Psoas muscle (tissue), 8 donors: ENCODE data around the gene LAD1. TPM values are rescaled to one million over a fixed set of nuclear protein-coding genes. Genes with fewer than 3 reads are reported as not detected.

ENCODE experiments used
- ATAC-seq, 4 donors: fragments of 200-7000 bp; cut with Tn5 transposase; one replicate each; pipeline ENCODE4 v1.9.1; 2020; ENCODE audit warnings: moderate library complexity in 3 of 4, mild to moderate bottlenecking in 2 of 4
- DNase-seq, 2 donors: peaks; one replicate each; pipeline ENCODE4 v3.0.0-alpha.2; 2020
- H3K27ac ChIP-seq: fragments of 200-600 bp; one replicate; pipeline ENCODE4 v1.8.0; 2022
- H3K27me3 ChIP-seq, 3 donors: fragments of 200-600 bp in 1 of 3; one replicate each; pipeline versions ENCODE4 v1.6.1 to v1.8.0; 2013 to 2022; ENCODE audit warnings: low read length in 2 of 3, mild to moderate bottlenecking in 2 of 3, moderate library complexity in 1 of 3; ENCODE audit not compliant: insufficient read depth in 3 of 3
- H3K36me3 ChIP-seq, 2 donors: fragments of 200-600 bp in 1 of 2; one replicate each; pipeline versions ENCODE4 v1.6.1 to v1.8.0; 2013 to 2022; ENCODE audit warnings: low read depth in 1 of 2, mild to moderate bottlenecking in 1 of 2, moderate library complexity in 1 of 2; ENCODE audit not compliant: insufficient read depth in 1 of 2
- H3K4me1 ChIP-seq: fragments of 200-600 bp; one replicate; pipeline ENCODE4 v1.8.0; 2022
- H3K4me3 ChIP-seq: fragments of 200-600 bp; one replicate; pipeline ENCODE4 v1.8.0; 2022; ENCODE audit warnings: mild to moderate bottlenecking
- H3K9me3 ChIP-seq: fragments of 200-600 bp; one replicate; pipeline ENCODE4 v1.8.0; 2022
- CTCF ChIP-seq: fragments of 200-600 bp; IDR thresholded peaks from one replicate; pipeline ENCODE4 v1.8.0; 2022; ENCODE audit warnings: antibody characterized with exemption
- WGBS, 3 donors: extraction: QIAGEN DNeasy Blood & Tissue Kit; methylation state at CpG; one replicate each; pipeline versions ENCODE4 v1.1.6 to v1.1.7; 2013; 5-methylcytosine and 5-hydroxymethylcytosine counted together
- intact Hi-C, 2 donors: fragments of 100-400 bp; cut with DNase I; formaldehyde crosslinking; loops; one replicate each; pipeline versions ENCODE4 v1.11.0 to v1.14.2; 2022
- polyA plus RNA-seq, 3 donors: library from polyadenylated mRNA; stranded (reverse); fragments of 200-250 nt; gene quantifications; one replicate each; pipeline ENCODE4 v1.2.3, GENCODE V29; 2013
- total RNA-seq, 4 donors: library from RNA; stranded (reverse); fragmentation: NEBNext Ultra II Directional in 2 of 4; extraction: Animal tissue kit (Norgen Biotek cat#: 25700) in 2 of 4; gene quantifications; one replicate each; pipeline versions ENCODE4 v1.2.1 to v1.2.4, GENCODE V29; 2021 to 2023
- donor health status: healthy with polysubstance abuse.
- donor health status: DM: no; HTN: no; CAD: no; lungs with moderate emphysema.
- donor health status: Bipolar disorder and iron deficiency.
- donor health status: healthy.
- donor health status: DM: yes; HTN: yes; CAD: no.
- donor health status: DM: no; HTN: no; CAD: no.
- donor health status: DM: no; HTN: no; CAD: no.
- donor health status: DM: yes; HTN: yes; CAD: no.

The LAD1 gene
- total and polyA plus RNA-seq, 7 donors = 0.23 to 17.7 (median 5.4) TPM

GRCh38 chr1:201376107-201376463, 23.0 kb downstream of the LAD1 start:
- Histone ChIP-seq H3K4me3 (no peak overlapping the region), H3K36me3 (no peaks in the 10 kb centered on the region), H3K27ac (no peak overlapping the region), H3K27me3 (peaks cover 0 to 9% (median 0%) of the 10 kb centered on the region in 3 donors), H3K9me3 (no peaks in the 10 kb centered on the region), H3K4me1 (no peaks in the 10 kb centered on the region)
- no peak for TF ChIP-seq CTCF
- intact Hi-C loops = no loop called here
- WGBS, 3 donors = 42 to 53% (median 47%) methylated on average over 4 of the region's 4 CpGs
- no peak for ATAC-seq
- no peak for DNase-seq

- peaks cover 0 to 10% (median 0%) of the 10 kb centered on the region in 3 donors for H3K27me3 ChIP-seq
- DNase-seq = no peak
- no peaks in the 10 kb centered on the region for H3K36me3 ChIP-seq
- H3K9me3 ChIP-seq = no peaks in the 10 kb centered on the region
- intact Hi-C loops = no loop called here
- WGBS, 3 donors = 78 to 86% (median 82%) methylated on average over 4 of the region's 4 CpGs
- no peak for ATAC-seq
- H3K4me3 ChIP-seq = no peak overlapping the region
- no peak for TF ChIP-seq CTCF
- no peaks in the 10 kb centered on the region for H3K4me1 ChIP-seq
- H3K27ac ChIP-seq = no peak overlapping the region
Observed at GRCh38 chr1:201375169-201375568, 24.0 kb downstream of the LAD1 start.

- ATAC-seq (no peak), DNase-seq (no peak)
- H3K27me3 ChIP-seq = peaks cover 0 to 10% (median 0%) of the 10 kb centered on the region in 3 donors
- H3K36me3 ChIP-seq = no peaks in the 10 kb centered on the region
- no peak overlapping the region for H3K4me3 ChIP-seq
- no peak overlapping the region for H3K27ac ChIP-seq
- intact Hi-C loops = no loop called here
- 25 to 27% (median 26%) methylated on average over 7 of the region's 7 CpGs for WGBS, 3 donors
- H3K9me3 ChIP-seq = no peaks in the 10 kb centered on the region
- no peaks in the 10 kb centered on the region for H3K4me1 ChIP-seq
- no peak for TF ChIP-seq CTCF
Observed at GRCh38 chr1:201374364-201374763, 24.8 kb downstream of the LAD1 start.

GRCh38 chr1:201371792-201372191, 27.3 kb downstream of the LAD1 start:
- no peak for ATAC-seq
- no peak overlapping the region for H3K27ac ChIP-seq
- DNase-seq = no peak
- intact Hi-C loops = no loop called here
- TF ChIP-seq CTCF = no peak
- no peaks in the 10 kb centered on the region for H3K4me1 ChIP-seq
- 77 to 83% (median 81%) methylated on average over 6 of the region's 6 CpGs for WGBS, 3 donors
- peaks cover 0 to 7% (median 0%) of the 10 kb centered on the region in 3 donors for H3K27me3 ChIP-seq
- no peaks in the 10 kb centered on the region for H3K9me3 ChIP-seq
- H3K4me3 ChIP-seq = no peak overlapping the region
- H3K36me3 ChIP-seq = no peaks in the 10 kb centered on the region

GRCh38 chr1:201371276-201371675, 27.8 kb downstream of the LAD1 start:
- intact Hi-C loops = no loop called here
- H3K9me3 ChIP-seq = no peaks in the 10 kb centered on the region
- no peak overlapping the region for H3K27ac ChIP-seq
- TF ChIP-seq CTCF = no peak
- peaks cover 0 to 5% (median 0%) of the 10 kb centered on the region in 3 donors for H3K27me3 ChIP-seq
- DNase-seq (no peak), ATAC-seq (no peak)
- no peaks in the 10 kb centered on the region for H3K4me1 ChIP-seq
- WGBS, 3 donors = 89 to 95% (median 93%) methylated on average over 9 of the region's 9 CpGs
- H3K36me3 ChIP-seq = no peaks in the 10 kb centered on the region
- H3K4me3 ChIP-seq = no peak overlapping the region
